HepG2 (cell line): ENCODE data around the gene BEST2. TPM values are rescaled to one million over a fixed set of nuclear protein-coding genes. Genes with fewer than 3 reads are reported as not detected.

Source experiments
- ATF7 ChIP-seq, 2 experiments: fragments of 450-650 bp in 1 of 2; sonication (generic) in 1 of 2; formaldehyde crosslinking in 1 of 2; IDR thresholded peaks; 2 replicates each; pipeline versions ENCODE4 v1.4.0 to v1.6.1; 2016 to 2020; ENCODE audit warnings: antibody characterized with exemption in 1 of 2, mild to moderate bottlenecking in 1 of 2, missing genetic modification reagents in 1 of 2
- BORCS8-MEF2B ChIP-seq: sonication (generic); formaldehyde crosslinking; IDR thresholded peaks from 2 replicates; pipeline ENCODE4 v1.8.0; 2022; ENCODE audit warnings: mild to moderate bottlenecking, missing genetic modification reagents
- EZH2 ChIP-seq: conservative IDR thresholded peaks from 2 replicates; pipeline ENCODE4 v1.6.1; 2012; ENCODE audit warnings: mild to moderate bottlenecking, low read depth, low read length, moderate library complexity
- FIP1L1 ChIP-seq: fragments of 200-400 bp; formaldehyde crosslinking; IDR thresholded peaks from 2 replicates; pipeline ENCODE4 v1.6.1; 2018; ENCODE audit warnings: low read depth, mild to moderate bottlenecking, low read length, moderate library complexity, borderline replicate concordance; ENCODE audit not compliant: insufficient read depth
- GABPB1 ChIP-seq: IDR thresholded peaks from 2 replicates; pipeline ENCODE4 v1.6.1; 2016; ENCODE audit warnings: mild to moderate bottlenecking, missing genetic modification reagents, moderate library complexity, missing compliant biosample characterization
- IRF2 ChIP-seq: IDR thresholded peaks from 2 replicates; pipeline ENCODE4 v1.6.1; 2018; ENCODE audit warnings: missing genetic modification reagents, missing compliant biosample characterization
- KLF12 ChIP-seq: sonication (generic); formaldehyde crosslinking; IDR thresholded peaks from 2 replicates; pipeline ENCODE4 v1.4.0; 2020; ENCODE audit warnings: missing genetic modification reagents, borderline replicate concordance
- KLF16 ChIP-seq, 2 experiments: sonication (generic) in 1 of 2; formaldehyde crosslinking in 1 of 2; IDR thresholded peaks; 2 replicates each; pipeline versions ENCODE4 v1.6.1 to v1.8.0; 2016 to 2023; ENCODE audit warnings: missing genetic modification reagents in 2 of 2, missing compliant biosample characterization in 1 of 2
- MED1 ChIP-seq: sonication (generic); formaldehyde crosslinking; IDR thresholded peaks from 2 replicates; pipeline ENCODE4 v1.4.0; 2020; ENCODE audit warnings: missing genetic modification reagents
- NCOA1 ChIP-seq: sonication (generic); formaldehyde crosslinking; IDR thresholded peaks from 2 replicates; pipeline ENCODE4 v1.9.0; 2021; ENCODE audit warnings: missing genetic modification reagents
- NR2F1 ChIP-seq, 2 experiments: fragments of 450-650 bp in 1 of 2; formaldehyde crosslinking in 1 of 2; IDR thresholded peaks; 2 replicates each; pipeline versions ENCODE4 v1.5.0 to v1.6.1; 2016 to 2020; ENCODE audit warnings: mild to moderate bottlenecking in 1 of 2, missing compliant biosample characterization in 1 of 2, missing genetic modification reagents in 1 of 2, moderate library complexity in 1 of 2
- PAWR ChIP-seq: sonication (generic); formaldehyde crosslinking; IDR thresholded peaks from 2 replicates; pipeline ENCODE4 v1.4.0; 2020; ENCODE audit warnings: missing genetic modification reagents, mild to moderate bottlenecking, borderline replicate concordance
- RBM22 ChIP-seq: fragments of 200-400 bp; formaldehyde crosslinking; optimal IDR thresholded peaks from 2 replicates; pipeline ENCODE3; 2017; ENCODE audit warnings: mild to moderate bottlenecking, low read length, moderate library complexity
- SP1 ChIP-seq, 2 experiments: fragments of 450-650 bp in 1 of 2; sonication (generic) in 1 of 2; formaldehyde crosslinking in 1 of 2; IDR thresholded peaks; 2 replicates each; pipeline versions ENCODE4 v1.4.0 to v1.6.1; 2016 to 2020; ENCODE audit warnings: missing genetic modification reagents in 1 of 2
- SP4 ChIP-seq: sonication (generic); formaldehyde crosslinking; IDR thresholded peaks from 2 replicates; pipeline ENCODE4 v1.8.1; 2023; ENCODE audit warnings: mild to moderate bottlenecking, missing genetic modification reagents
- TMF1 ChIP-seq: sonication (generic); formaldehyde crosslinking; IDR thresholded peaks from 2 replicates; pipeline ENCODE4 v1.8.1; 2022; ENCODE audit warnings: low read depth, missing genetic modification reagents
- ZMYM4 ChIP-seq: sonication (generic); formaldehyde crosslinking; IDR thresholded peaks from 2 replicates; pipeline ENCODE4 v1.8.1; 2023; ENCODE audit warnings: mild to moderate bottlenecking, missing genetic modification reagents
- ZNF468 ChIP-seq: sonication (generic); formaldehyde crosslinking; IDR thresholded peaks from 2 replicates; pipeline ENCODE4 v1.8.0; 2022; ENCODE audit warnings: mild to moderate bottlenecking, moderate library complexity, missing genetic modification reagents
- ZNF572 ChIP-seq: sonication (generic); formaldehyde crosslinking; IDR thresholded peaks from 2 replicates; pipeline ENCODE4 v1.5.1; 2020; ENCODE audit warnings: mild to moderate bottlenecking, missing genetic modification reagents
- polyA plus RNA-seq, 8 experiments: library from polyadenylated mRNA; depleted of rRNA in 3 of 8; stranded (reverse) in 7 of 8; unstranded in 1 of 8; fragments of >200 nt; fragmentation: Illumina TruSeq in 4 of 8; extraction: Trizol in 4 of 8; gene quantifications; 2 replicates each; pipeline versions ENCODE4 v1.2.1 to v1.2.3, GENCODE V29; 2011 to 2016; ENCODE audit warnings: low read depth in 4 of 8, missing spikeins in 1 of 8, mixed read lengths in 1 of 8; ENCODE audit not compliant: insufficient read depth in 1 of 8
- total RNA-seq, 5 experiments: library from RNA; depleted of rRNA; stranded (reverse); fragments of >200 nt; fragmentation: Illumina TruSeq; extraction: Trizol; gene quantifications; 2 replicates each; pipeline ENCODE4 v1.2.3, GENCODE V29; 2016; ENCODE audit warnings: low read depth in 1 of 5
- TF ChIP-seq, protein P1 (sequence below): sonication (generic); formaldehyde crosslinking; conservative IDR thresholded peaks from 2 replicates; pipeline ENCODE4 v1.4.0; 2020; ENCODE audit warnings: mild to moderate bottlenecking, missing genetic modification reagents, moderate library complexity
- TF ChIP-seq, protein P2 (sequence below): sonication (generic); formaldehyde crosslinking; IDR thresholded peaks from 2 replicates; pipeline ENCODE4 v1.5.1; 2020; ENCODE audit warnings: mild to moderate bottlenecking, missing genetic modification reagents

BEST2 gene
- total and polyA plus RNA-seq, 2 of the 13 experiments (the other 11 are each of a cell fraction or from before 2014, with no cell fraction given) = not detected

DNA sequence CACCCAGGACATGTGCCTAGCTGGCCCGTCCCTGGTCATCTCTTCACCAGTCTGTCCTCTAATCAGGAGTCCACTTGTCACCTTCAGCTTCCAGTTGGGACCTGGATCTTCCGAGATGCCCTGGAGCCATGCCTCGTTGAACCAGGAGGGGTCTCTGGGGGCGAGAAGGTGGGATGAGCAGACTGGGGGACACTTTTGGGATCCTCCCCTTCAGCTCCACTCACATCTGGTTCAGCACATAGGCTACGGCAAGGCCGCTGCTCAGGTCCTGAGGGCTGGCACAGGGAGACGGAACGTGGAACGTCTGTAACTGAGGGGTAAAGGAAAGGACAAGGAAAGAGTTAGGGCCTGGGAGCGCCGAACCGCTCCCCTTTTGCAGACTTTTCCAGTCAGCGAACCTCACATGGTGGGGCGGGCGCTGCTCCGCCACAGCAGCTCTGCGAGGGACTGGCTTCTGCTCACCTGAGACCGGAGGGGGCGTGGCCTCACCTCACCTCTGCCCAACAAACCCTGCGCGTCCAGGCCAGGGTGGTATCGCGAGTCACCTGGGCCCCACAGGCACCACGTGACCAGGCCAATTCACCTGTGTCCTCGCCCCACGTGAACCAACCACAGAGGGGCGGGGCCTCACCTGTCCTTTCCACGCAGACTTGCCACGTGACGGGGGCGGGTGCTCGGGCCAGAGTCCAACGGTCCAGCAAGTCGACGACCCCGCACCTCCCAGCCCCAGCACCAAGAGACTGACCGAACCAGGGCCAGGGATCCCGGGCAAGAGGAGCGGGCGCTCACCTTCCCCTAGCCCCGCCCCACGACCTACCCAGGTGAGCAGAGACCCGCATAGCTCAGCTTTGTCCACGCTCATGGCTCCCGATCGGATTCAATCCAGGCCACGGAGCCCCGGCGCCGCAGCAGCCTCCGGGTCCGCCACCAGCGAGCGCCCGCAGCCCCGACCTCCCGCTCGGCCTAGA lies 23.3 kb downstream of the BEST2 start, which contains the start of gene HOOK2 (continued):
- TF ChIP-seq NCOA1 (CRISPR knock-in tag) (0 out of 2 replicates have a peak, but pooled peaks have one; percentile 22), ZMYM4 (CRISPR knock-in tag) (0 out of 2 replicates have a peak, but pooled peaks have one; percentile 14), MED1 (CRISPR knock-in tag) (peak; percentile 27), NR2F1 (CRISPR knock-in tag; IDR thresholded peaks at IDR 0.05) (no peak), ZNF572 (CRISPR knock-in tag) (0 out of 2 replicates have a peak, but pooled peaks have one; percentile 28), ATF7 (IDR thresholded peaks at IDR 0.05) (no peak), ATF7 (CRISPR knock-in tag; IDR thresholded peaks at IDR 0.05) (0 out of 2 replicates have a peak, but pooled peaks have one; percentile 18), FIP1L1 (no peak), KLF12 (0 out of 2 replicates have a peak, but pooled peaks have one; percentile 21), KLF16 (CRISPR knock-in tag; IDR thresholded peaks at IDR 0.05) (no peak), GABPB1 (CRISPR knock-in tag) (0 out of 2 replicates have a peak, but pooled peaks have one; percentile 68), PAWR (CRISPR knock-in tag) (no peak), SP1 (IDR thresholded peaks at IDR 0.05) (no peak), SP1 (CRISPR knock-in tag; IDR thresholded peaks at IDR 0.05) (peak; percentile 39; the same call in 1 of the 2 replicates), TMF1 (0 out of 2 replicates have a peak, but pooled peaks have one; percentile 25), ZNF468 (CRISPR knock-in tag) (peak; percentile 53; the same call in 1 of the 2 replicates), EZH2 (no peak), IRF2 (CRISPR knock-in tag) (peak; percentile 48), BORCS8-MEF2B (peak; percentile 71; the same call in 1 of the 2 replicates), SP4 (no peak; the same call in 1 of the 2 replicates), RBM22 (no peak)
- TF ChIP-seq, protein P1, sequence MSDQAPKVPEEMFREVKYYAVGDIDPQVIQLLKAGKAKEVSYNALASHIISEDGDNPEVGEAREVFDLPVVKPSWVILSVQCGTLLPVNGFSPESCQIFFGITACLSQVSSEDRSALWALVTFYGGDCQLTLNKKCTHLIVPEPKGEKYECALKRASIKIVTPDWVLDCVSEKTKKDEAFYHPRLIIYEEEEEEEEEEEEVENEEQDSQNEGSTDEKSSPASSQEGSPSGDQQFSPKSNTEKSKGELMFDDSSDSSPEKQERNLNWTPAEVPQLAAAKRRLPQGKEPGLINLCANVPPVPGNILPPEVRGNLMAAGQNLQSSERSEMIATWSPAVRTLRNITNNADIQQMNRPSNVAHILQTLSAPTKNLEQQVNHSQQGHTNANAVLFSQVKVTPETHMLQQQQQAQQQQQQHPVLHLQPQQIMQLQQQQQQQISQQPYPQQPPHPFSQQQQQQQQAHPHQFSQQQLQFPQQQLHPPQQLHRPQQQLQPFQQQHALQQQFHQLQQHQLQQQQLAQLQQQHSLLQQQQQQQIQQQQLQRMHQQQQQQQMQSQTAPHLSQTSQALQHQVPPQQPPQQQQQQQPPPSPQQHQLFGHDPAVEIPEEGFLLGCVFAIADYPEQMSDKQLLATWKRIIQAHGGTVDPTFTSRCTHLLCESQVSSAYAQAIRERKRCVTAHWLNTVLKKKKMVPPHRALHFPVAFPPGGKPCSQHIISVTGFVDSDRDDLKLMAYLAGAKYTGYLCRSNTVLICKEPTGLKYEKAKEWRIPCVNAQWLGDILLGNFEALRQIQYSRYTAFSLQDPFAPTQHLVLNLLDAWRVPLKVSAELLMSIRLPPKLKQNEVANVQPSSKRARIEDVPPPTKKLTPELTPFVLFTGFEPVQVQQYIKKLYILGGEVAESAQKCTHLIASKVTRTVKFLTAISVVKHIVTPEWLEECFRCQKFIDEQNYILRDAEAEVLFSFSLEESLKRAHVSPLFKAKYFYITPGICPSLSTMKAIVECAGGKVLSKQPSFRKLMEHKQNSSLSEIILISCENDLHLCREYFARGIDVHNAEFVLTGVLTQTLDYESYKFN = peak; percentile 40; the same call in 1 of the 2 replicates
- TF ChIP-seq, protein P2, sequence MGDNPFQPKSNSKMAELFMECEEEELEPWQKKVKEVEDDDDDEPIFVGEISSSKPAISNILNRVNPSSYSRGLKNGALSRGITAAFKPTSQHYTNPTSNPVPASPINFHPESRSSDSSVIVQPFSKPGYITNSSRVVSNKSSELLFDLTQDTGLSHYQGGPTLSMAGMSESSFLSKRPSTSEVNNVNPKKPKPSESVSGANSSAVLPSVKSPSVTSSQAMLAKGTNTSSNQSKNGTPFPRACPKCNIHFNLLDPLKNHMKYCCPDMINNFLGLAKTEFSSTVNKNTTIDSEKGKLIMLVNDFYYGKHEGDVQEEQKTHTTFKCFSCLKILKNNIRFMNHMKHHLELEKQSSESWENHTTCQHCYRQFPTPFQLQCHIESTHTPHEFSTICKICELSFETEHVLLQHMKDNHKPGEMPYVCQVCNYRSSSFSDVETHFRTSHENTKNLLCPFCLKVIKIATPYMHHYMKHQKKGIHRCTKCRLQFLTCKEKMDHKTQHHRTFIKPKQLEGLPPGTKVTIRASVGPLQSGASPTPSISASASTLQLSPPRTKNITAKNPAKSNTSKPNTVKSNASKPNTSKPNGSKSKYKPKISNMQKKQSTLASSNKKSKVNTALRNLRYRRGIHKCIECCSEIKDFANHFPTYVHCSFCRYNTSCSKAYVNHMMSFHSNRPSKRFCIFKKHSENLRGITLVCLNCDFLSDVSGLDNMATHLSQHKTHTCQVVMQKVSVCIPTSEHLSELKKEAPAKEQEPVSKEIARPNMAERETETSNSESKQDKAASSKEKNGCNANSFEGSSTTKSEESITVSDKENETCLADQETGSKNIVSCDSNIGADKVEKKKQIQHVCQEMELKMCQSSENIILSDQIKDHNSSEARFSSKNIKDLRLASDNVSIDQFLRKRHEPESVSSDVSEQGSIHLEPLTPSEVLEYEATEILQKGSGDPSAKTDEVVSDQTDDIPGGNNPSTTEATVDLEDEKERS (CRISPR knock-in tag) = no peak
